Hematopoietic multipotent progenitor cell treated with erythropoietin and hydrocortisone succinate and interleukin-3 and kit ligand, for 17 days (in vitro differentiated cells): ENCODE results near the gene ZNF442.
A peak's percentile ranks its signal among the peaks of the same experiment; 100 is the strongest.
"Not testable (repeated sequence)": the region's sequence is repeated elsewhere in the genome, so short reads cannot be mapped to it uniquely, and the experiment has no call there.

ENCODE experiments used
- DNase-seq: peaks from one replicate; pipeline ENCODE4 v3.0.0-alpha.2; 2015; ENCODE audit warnings: low spot score

ZNF442 gene

GRCh38 chr19:12365236-12366162, at the start of gene ZNF442:
Gene ZNF442, minus strand, starts transcription at chr19:12365683. Its CDS starts 2,052 bp downstream, at chr19:12363631.
- no peak for DNase-seq

- DNase-seq = no peak
Measured at GRCh38 chr19:12411893-12412292, 46.4 kb upstream of the ZNF442 start.

GRCh38 chr19:12400633-12401502, 35.4 kb upstream of the ZNF442 start, which contains the start of gene ZNF799:
Gene ZNF799, minus strand, starts transcription at chr19:12401271. Its CDS starts 201 bp downstream, at chr19:12401070.
- DNase-seq = peak; percentile 40

DNA sequence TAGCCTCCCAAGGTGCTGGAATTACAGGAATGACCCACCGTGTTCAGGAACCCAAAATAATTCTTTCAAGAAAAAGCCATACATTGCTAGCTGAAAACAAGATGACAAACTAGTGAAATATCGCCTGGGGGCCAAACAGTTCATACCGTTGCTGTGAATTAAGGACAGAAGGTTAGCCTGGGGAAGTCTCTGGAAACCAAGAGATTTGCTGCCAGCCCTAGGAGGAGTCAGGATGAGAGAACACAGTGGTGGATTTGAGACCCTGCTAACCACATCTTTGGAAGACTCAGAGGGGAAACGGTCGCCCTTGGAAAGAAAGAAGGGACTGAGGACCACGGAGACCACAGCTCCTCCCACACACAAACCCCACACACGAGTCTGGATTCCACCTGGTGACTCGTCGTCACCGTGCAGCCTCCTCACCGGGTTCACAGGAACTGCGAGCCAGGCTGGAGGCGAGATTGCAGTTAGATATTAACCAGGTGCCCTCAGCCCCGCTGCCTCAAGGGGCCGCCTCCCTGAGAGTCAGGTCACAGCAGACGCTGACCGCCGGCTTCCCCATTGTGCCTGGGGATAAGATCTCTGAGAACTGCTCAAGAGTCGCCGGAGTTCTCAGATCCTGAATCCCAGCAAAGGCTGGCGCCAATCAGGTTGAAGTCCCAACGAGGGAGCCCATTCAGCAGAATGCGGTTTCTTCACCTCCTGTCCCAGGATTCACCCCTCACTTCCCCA, 34.6 kb upstream of the ZNF442 start:
- DNase-seq = not testable (repeated sequence)

- DNase-seq = not testable (repeated sequence)
Measured at GRCh38 chr19:12391148-12391547, 25.7 kb upstream of the ZNF442 start.

DNA sequence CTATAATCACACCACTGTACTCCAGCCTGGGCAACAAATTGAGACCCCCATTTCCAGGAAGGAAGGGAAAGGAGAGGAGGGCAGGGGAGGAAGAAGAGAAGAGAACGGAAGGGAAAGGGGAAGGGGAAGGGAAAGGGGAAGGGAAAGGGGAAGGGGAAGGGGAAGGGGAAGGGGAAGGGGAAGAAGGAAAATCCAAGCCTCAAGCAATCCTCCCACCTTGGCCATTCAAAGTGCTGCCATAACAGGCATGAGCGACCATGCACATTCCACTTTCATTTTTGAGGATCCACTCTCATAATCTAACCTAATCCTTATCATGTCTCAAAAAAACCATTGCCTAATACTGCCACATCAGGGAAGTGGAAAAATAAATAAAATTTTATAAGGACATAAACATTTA, 20.9 kb upstream of the ZNF442 start:
- not testable (repeated sequence) for DNase-seq

- DNase-seq = no peak
Measured at GRCh38 chr19:12380444-12380737, 14.9 kb upstream of the ZNF442 start.

GRCh38 chr19:12379732-12380443, 14.4 kb upstream of the ZNF442 start:
- no peak for DNase-seq

DNA sequence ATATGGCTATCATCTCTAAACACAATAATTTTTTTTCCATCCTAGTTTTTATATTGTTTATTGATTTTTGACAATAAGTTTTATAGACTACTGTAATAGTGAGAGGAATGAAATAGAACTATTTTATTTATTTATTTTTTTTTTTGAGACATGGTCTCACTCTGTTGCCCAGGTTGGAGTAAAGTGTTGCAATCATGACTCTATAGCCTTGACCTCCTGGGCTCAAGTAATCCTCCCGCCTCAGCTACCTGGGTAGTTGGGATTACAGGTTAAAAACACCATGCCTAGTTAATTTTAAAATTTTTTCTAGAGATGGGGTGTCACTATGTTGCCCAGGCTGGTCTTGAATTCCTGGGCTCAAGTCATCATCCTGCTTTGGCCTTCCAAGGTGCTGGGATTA, 8.5 kb upstream of the ZNF442 start:
- DNase-seq = no peak

- DNase-seq = no peak
Measured at GRCh38 chr19:12364391-12365235, 870 bp downstream of the ZNF442 start.

DNA sequence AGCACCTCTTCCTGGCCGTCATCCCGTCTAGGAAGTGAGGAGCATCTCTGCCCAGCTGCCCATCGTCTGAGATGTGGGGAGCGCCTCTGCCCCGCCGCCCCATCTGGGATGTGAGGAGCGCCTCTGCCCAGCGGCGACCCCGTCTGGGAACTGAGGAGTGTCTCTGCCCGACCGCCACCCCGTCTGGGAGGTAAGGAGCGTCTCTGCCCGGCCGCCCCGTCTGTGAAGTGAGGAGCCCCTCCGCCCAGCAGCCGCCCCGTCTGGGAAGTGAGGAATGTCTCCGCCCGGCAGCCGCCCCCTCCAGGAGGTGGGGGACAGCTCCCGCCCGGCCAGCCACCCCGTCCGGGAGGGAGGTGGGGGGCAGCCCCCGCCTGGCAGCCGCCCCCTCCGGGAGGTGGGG, 3.2 kb downstream of the ZNF442 start:
- DNase-seq = not testable (repeated sequence)

- no peak for DNase-seq
Measured at GRCh38 chr19:12353375-12353774, 12.1 kb downstream of the ZNF442 start.

- DNase-seq = no peak
Measured at GRCh38 chr19:12350890-12351197, 14.6 kb downstream of the ZNF442 start.

DNA sequence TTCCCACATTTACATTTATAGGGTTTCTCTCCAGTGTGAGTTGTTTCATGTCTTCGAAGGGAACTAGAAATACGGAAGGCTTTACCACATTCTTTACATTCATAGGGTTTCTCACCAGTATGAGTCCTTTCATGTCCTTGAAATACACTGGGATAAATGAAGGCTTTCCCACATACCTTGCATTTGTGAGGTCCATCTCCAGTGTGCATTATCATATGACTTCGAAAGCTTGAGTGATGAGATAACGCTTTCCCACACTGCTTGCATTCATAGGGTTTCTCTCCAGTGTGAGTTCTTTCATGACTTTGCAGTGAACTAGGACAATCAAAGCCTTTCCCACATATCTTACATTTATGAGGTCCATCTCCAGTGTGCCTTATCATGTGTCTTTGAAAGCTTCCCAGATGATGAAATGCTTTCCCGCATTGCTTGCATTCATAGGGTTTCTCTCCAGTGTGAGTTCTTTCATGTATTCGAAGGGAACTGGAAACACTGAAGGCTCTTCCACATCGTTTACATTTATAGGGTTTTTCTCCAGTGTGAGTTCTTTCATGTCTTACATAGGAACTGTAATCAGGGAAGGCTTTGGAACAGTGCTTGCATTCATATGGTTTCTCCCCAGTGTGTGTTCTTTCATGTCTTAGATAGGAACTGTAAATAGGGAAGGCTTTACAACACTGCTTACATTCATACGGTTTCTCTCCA, 15.1 kb downstream of the ZNF442 start:
- no peak for DNase-seq

GRCh38 chr19:12346896-12347295, 18.6 kb downstream of the ZNF442 start:
- DNase-seq = no peak

- DNase-seq = no peak
Measured at GRCh38 chr19:12345197-12345596, 20.3 kb downstream of the ZNF442 start.

DNA sequence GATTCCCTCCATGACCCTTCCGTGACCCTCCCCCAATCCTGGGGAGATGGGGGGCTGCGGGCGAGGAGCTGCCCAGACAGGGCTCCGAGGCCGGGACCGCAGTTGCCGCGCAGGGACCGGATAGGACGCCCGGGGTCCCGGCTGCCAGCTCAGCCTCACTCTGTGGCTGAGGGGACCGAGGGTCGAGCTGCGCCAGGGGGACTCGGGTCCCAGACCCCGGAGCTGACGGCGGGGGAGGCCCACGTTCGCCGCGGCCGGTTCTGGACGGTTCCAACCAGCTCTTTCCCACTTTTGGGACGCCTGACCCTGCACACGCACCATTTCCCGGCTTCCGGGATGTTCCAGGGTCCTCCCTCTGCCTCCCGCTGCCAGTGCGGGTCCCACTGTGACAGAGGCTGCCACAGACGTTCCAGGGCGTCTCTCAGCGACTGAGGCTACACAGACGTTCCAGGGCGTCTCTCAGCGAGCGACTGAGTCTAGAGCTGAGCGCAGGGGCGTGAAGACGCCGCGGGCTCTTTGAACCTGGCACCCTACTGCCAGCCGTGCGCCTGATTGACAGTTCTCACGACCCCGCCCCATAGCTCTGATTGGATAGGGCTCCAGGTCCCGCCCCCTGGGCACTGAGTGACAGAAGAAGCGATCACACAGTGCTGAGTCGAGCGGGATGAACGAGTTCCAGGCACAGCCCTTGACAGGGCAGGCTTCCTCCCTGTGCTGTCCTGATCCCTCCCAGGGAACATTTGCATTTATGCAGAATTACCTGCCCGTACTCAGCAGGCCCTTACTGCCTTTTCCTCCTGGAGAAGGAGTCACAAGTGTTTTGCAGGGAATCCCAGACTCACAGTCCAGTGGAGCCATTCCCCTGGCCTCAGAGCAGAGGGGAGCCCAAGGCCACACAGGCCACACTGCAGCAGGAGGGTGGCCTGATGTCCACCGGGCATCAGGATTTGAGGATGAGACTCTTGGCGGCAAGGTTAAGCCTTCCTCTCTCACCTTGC, 32.0 kb downstream of the ZNF442 start, which contains the start of gene ZNF563:
TSS of gene ZNF563 (minus strand) at position 472 of the 998 bp plus-strand sequence. CDS start at position 321, 151 bp downstream.
- peak; percentile 70 for DNase-seq

DNA sequence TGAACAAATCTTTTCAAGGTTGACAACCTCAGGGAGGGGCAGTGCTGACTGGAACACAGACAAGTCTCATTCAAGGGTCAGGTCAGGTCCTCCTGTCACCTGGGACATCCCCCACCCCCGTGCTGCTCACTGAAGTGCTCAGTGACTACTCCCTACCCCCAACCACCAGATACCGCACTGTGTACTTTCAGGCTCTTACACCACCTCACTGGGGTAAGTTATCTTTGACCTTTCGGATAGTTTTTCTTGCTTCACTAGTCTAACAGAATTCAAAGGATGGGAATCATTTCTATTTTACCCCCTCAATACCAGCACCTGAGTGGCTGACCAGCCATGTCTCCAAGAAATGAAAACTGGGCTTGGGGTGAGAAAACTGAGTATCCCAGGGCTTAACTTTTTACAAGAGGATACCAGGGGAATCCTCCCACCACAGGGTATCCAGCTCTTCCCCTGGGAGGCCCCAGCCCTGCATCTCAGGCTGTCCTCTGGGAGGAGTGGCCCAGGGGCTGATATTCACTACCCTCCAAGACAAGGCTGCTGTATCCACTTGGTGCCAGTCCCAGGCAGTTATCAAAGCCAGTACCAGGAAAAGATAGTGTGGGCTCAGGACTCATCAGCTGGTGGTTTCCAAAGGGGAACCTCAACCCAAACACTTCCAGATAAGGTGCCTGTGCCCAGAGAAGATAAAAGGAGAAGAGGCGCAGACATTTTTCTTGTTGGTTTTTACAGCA, 34.1 kb downstream of the ZNF442 start:
- peak; percentile 19 for DNase-seq
